ENCODE data around the gene SH3TC2.

SH3TC2 gene

DNA sequence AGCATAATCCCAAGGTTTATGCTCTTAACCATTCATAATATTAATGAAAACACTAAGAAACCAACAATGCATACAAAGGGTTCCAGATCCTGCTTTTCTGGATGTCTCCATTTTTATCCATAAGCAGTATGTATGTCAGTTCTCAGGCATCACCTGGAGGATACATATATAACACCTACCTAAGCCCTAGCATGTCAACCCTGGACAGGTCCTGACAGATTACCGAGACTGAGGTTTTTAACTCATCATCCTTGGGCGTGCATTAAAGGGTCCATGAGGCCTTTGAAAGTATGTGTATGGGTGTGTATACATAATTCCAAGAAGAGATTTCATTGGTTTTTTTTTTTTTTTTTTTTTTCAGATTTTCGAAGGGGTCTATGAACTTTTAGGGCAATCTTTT lies 70.6 kb downstream of the SH3TC2 start:
- H3K4me3 ChIP-seq (replicated peaks in 1 of 2; ENCODE audit: low read depth in 2 of 2, low read length in 2 of 2): no peak overlapping the region
- TF ChIP-seq, protein P1, sequence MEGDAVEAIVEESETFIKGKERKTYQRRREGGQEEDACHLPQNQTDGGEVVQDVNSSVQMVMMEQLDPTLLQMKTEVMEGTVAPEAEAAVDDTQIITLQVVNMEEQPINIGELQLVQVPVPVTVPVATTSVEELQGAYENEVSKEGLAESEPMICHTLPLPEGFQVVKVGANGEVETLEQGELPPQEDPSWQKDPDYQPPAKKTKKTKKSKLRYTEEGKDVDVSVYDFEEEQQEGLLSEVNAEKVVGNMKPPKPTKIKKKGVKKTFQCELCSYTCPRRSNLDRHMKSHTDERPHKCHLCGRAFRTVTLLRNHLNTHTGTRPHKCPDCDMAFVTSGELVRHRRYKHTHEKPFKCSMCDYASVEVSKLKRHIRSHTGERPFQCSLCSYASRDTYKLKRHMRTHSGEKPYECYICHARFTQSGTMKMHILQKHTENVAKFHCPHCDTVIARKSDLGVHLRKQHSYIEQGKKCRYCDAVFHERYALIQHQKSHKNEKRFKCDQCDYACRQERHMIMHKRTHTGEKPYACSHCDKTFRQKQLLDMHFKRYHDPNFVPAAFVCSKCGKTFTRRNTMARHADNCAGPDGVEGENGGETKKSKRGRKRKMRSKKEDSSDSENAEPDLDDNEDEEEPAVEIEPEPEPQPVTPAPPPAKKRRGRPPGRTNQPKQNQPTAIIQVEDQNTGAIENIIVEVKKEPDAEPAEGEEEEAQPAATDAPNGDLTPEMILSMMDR (IDR thresholded peaks at IDR 0.05; ENCODE audit: low read depth, low read length): no peak
- no peak for DNase-seq (ENCODE audit: low read depth in 2 of 2)

- no peak overlapping the region for H3K4me3 ChIP-seq (replicated peaks in 1 of 2; ENCODE audit: low read depth in 2 of 2, low read length in 2 of 2)
- TF ChIP-seq, protein P1 (IDR thresholded peaks at IDR 0.05; ENCODE audit: low read depth, low read length): no peak
- DNase-seq (ENCODE audit: low read depth in 2 of 2): no peak
Observed at GRCh38 chr5:148991566-148991965, 71.3 kb downstream of the SH3TC2 start.

DNA sequence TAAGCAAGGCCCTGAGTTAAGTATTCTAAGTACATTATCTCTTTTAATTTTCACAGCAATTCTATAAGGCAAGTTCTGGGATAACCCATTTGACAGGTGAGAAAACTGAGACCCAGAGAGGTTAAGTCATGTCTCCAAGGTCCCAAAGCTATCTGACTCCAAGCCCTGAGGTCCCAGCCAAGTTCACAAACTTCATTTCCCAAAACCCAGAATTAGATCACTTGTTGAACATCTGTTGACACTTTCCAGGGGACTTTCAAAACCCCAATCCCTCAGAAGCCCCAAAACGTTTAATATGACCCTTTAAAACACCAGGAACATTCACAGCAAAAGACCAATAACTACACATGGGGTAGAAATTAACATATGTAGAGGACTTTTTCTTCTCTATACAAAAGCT lies 72.0 kb downstream of the SH3TC2 start:
- TF ChIP-seq, protein P1 (IDR thresholded peaks at IDR 0.05; ENCODE audit: low read depth, low read length): no peak

GRCh38 chr5:148989567-148989966 lies 73.3 kb downstream of the SH3TC2 start:
- TF ChIP-seq, protein P1 (IDR thresholded peaks at IDR 0.05; ENCODE audit: low read depth, low read length): no peak

More for the DNA sequence above, 72.0 kb downstream of the SH3TC2 start:
- H3K4me3 ChIP-seq (replicated peaks in 1 of 2; ENCODE audit: low read depth in 2 of 2, low read length in 2 of 2): no peak overlapping the region
- no peak for DNase-seq (ENCODE audit: low read depth in 2 of 2)

DNA sequence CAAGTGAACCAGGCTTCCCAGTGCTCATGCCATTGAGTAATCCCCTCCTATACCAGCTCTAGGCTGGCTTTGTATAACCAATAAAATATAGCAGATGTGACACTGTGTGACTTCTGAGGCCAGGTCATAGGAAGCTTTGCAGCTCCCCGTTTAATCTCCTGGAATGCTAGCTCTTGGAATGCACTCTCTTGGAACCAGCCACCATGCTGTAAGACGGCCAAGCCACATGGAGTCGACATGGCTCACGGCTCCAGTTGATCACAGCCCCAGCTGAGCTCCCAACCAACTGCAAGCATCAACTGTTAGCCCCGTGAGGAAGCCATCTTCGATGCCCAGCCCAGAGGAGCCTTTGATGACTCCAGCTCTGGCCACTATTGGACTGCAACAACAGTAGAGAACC lies 74.5 kb downstream of the SH3TC2 start:
- H3K4me3 ChIP-seq (replicated peaks in 1 of 2; ENCODE audit: low read depth in 2 of 2, low read length in 2 of 2): no peak overlapping the region
- TF ChIP-seq, protein P1 (IDR thresholded peaks at IDR 0.05; ENCODE audit: low read depth, low read length): no peak
- no peak for DNase-seq (ENCODE audit: low read depth in 2 of 2)

More at GRCh38 chr5:148989567-148989966, 73.3 kb downstream of the SH3TC2 start:
- no peak for DNase-seq (ENCODE audit: low read depth in 2 of 2)
- no peak overlapping the region for H3K4me3 ChIP-seq (replicated peaks in 1 of 2; ENCODE audit: low read depth in 2 of 2, low read length in 2 of 2)

GRCh38 chr5:148986636-148987035 lies 76.2 kb downstream of the SH3TC2 start:
- DNase-seq (ENCODE audit: low read depth in 2 of 2): no peak
- TF ChIP-seq, protein P1 (IDR thresholded peaks at IDR 0.05; ENCODE audit: low read depth, low read length): no peak

DNA sequence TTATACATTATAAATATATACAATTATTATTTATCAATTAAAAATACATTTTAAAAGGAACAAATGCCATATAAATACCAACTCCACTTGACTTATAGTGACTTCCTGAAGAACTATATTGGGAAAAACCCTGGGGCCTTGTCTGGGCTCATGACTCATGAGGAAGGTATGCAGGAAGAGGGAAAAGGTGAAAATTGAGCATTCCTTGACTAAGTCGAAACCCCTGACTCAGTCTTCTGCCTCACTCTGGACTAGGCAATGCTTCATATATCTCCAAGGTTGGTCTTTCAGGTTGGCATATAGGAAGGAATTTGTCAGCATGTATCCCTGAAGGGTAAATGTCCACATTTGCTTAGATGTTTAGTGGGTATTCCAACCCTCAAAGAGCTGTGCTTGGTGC lies 78.5 kb downstream of the SH3TC2 start:
- no peak overlapping the region for H3K4me3 ChIP-seq (replicated peaks in 1 of 2; ENCODE audit: low read depth in 2 of 2, low read length in 2 of 2)
- TF ChIP-seq, protein P1 (IDR thresholded peaks at IDR 0.05; ENCODE audit: low read depth, low read length): no peak
- peak; percentile 17 to 75 for DNase-seq (ENCODE audit: low read depth in 2 of 2)

More at GRCh38 chr5:148986636-148987035, 76.2 kb downstream of the SH3TC2 start:
- H3K4me3 ChIP-seq (replicated peaks in 1 of 2; ENCODE audit: low read depth in 2 of 2, low read length in 2 of 2): no peak overlapping the region
